IPS-NIHi11 (cell line): Measurements from ENCODE around the gene ZFP90.
"Not testable (repeated sequence)": the region's sequence is repeated elsewhere in the genome, so short reads cannot be mapped to it uniquely, and the experiment has no call there.

Experiments used
- DNase-seq: peaks from one replicate; pipeline ENCODE4 v3.0.0; 2012; ENCODE audit warnings: mixed read lengths, low spot score

Gene ZFP90

DNA sequence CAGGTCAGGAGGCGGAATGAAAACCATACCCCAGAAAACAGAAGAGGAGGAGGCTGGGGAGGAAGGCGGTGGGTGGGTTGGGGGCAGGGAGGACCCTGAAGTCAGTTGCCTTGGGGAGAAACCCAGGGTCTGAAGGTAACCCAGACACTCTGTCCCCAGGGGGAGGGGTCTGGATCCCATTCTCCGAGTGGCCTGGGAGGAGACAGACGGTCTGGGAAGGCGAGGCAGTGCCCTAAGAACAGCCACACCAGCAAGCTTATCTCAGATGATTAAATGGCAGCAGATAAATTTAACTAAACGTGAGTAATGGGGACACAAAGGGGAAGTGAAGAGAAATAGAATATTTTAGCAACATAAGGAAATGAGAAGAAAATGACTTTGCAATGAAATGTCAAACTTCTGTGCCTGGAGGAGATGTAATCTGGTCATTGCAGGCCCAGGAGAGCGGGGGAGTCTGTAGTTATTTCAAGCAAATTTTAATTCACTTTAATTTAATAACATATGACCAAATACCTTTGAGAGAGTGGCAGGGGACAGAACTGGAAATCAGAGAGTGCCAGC lies 21.4 kb upstream of the ZFP90 start:
- DNase-seq = no peak

DNA sequence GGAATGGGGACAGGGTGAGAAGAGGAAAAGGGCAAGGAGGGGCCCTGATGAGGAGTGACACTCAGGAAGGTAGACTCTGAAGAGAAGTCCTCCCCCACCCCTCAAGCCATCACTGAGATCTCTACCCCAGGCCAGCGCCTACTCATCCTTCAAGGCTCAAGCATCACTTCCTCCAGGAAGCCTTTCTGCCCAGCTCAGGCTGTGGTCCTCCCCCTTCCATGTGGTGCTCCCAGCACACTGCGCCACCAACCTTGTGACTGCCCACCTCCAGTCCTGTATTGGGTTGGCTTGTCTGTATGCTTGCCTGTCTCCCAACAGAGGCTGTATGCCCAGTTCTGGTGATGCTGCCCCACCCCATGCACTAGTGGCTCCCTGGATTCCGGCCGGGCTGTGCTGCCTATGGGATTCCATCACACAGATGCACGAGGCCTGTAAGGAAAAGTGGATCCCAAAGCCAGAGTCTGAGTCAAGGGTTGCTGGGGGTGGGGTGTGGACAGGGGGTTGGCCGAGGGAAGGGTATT lies 19.8 kb upstream of the ZFP90 start:
- DNase-seq = no peak

DNA sequence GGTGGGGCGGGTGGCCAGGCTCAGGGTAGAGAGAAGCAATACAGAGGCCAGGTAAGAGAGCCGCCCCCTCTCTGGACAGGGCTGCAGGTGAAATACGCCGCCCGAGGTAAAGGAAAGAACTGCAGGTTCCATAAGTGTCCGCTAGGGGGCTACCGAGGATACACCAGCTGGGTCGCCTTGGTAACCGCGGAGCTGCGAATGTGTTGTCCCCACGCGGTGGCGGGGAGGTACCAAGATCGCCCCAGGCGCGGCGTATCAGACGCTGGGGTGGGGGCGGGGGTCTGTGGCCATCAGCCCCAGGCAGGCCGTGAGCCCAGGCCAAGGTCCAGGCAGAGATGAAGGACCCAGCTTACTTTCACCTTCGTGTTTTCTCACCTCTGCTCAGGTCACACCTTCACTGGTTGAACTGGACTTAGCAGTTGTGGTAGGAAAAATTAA lies 18.4 kb upstream of the ZFP90 start:
- peak; percentile 97 for DNase-seq

DNA sequence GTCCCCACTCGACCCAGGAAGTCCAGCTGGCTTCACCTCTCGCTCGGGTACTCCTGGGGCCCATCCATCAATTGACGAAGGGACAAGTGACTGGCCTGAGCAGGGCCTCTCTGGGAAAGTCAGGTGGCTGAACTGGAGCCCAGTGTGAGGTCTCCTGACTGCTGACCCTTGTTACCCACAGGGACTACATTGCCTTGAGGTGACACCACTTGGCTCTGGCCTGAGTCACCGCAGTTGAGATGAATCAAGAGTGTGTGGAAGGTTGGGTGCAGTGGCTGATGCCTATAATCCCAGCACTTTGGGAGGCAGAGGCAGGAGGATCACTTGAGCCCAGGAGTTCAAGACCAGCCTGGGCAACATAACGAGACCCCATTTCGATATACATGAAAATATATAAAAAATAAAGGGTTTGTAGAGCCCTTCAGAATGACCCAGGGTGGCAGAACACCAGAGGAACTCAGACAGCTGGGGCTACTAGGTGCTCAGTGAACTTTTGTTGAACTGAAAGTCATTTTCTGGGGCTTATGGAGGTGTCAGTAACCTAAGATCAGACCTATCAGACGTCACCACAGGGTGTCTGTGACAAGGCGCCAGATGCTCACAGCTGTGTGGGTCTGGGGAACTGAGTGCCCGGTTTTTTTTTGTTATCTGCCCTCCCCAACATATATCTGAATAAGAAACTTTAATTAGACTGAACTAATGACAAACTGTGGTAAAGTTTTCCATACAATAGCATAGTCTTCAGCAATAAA lies 14.8 kb upstream of the ZFP90 start:
- no peak for DNase-seq

DNA sequence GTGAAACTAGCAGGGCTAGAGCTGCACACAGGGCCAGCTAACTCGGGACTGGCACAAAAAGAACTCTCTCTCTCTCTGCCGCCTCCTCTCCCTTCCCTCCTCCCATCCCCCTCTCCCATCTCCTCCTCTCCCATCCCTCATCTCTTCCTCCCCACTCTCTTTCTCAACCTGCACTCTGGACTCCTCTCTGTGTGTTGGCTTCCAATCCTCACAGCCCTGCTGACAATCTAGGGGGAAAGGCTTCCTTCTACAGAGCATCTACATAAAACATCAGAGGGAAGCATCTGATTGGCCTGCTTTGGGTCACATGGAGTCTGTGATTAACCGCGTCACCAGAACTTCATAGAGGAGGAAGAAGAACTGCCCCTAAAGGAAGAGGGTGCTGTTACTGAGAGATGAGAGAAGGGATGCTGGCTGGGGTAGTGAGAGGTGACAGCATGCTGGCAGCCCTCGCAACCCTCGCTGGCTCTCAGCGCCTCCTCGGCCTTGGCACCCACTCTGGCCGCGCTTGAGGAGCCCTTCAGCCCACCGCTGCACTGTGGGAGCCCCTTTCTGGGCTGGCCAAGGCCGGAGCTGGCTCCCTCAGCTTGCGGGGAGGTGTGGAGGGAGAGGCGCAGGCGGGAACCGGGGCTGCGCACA lies 12.8 kb upstream of the ZFP90 start:
- no peak for DNase-seq

DNA sequence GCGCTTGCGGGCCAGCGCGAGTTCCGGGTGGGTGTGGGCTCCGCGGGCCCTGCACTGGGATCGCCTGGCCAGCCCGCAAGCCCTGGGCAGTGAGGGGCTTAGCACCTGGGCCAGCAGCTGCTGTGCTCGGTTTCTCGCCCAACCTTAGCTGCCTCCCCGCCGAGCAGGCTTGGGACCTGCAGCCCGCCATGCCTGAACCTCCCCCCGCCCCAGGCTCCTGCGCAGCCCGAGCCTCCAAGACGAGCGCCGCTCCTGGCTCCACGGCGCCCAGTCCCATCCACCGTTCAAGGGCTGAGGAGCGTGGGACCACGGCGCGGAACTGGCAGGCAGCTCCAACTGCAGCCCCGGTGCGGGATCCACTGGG lies 12.3 kb upstream of the ZFP90 start:
- no peak for DNase-seq

DNA sequence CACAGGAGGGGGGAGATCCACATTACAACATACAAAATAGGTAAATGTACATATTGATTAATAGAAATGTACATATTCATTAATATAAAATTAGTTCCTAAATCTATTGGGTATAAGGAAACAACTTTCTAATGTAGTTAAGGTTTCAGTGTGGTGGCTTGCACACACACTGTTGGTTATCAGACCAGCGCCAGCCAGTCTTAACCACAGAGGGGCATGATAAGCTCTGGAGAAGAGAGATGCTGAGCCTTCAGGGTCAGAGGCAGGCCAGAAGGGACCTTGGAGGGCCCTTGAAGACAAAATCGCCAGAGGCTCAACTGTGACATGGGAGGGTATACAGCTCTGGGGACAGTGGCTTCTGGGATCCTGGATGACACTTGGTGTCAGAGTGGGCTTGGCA lies 10.9 kb upstream of the ZFP90 start:
- DNase-seq = no peak

DNA sequence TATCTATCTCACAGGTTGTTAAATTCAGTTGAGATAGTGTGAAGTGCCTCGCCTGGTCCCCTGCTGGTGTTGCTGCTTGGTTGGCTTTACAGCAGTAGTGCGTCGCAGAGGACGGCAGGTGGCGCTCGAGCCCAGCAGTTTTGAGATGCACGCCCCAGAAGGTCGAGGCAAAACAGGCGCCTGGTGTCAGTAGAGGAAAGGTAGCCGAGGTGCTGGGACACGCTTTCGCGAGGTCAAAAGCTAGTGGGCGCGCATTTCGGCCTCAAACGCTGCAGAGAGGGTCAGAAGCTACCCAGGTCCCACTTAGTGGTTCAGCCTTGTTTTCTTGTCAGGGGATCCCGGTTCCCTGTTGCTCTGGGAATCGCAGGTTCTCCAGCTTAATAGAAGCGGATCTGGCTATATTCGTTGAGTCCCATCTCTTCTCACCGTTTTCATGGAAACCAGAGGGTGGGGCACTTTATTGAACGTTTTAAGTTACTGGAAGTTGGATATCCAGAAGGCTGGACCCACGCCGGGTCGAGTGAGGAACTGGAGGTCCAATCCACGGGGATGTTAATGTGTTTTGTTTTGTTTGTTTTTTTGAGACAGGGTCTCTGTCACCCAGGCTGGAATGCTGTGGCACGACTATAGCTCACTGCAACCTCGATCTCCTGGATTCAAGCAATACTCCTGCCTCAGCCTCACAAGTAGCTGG lies 10.3 kb upstream of the ZFP90 start:
- peak; percentile 87 for DNase-seq

DNA sequence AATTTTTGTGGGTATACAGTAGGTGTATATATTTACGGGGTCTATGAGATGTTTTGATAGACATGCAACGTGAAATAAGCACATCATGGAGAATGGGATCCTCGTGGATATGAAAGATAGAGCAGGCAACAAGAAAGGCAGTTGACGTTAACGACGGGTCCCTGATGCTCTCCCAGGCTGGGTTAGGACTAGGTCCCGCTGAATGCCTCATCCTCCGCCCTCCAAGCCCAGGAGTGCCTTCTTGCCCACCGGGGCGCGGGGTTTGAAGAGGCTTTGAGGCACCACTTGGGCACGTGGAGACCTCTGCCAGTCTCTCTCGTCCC lies 9.5 kb upstream of the ZFP90 start:
- no peak for DNase-seq

DNA sequence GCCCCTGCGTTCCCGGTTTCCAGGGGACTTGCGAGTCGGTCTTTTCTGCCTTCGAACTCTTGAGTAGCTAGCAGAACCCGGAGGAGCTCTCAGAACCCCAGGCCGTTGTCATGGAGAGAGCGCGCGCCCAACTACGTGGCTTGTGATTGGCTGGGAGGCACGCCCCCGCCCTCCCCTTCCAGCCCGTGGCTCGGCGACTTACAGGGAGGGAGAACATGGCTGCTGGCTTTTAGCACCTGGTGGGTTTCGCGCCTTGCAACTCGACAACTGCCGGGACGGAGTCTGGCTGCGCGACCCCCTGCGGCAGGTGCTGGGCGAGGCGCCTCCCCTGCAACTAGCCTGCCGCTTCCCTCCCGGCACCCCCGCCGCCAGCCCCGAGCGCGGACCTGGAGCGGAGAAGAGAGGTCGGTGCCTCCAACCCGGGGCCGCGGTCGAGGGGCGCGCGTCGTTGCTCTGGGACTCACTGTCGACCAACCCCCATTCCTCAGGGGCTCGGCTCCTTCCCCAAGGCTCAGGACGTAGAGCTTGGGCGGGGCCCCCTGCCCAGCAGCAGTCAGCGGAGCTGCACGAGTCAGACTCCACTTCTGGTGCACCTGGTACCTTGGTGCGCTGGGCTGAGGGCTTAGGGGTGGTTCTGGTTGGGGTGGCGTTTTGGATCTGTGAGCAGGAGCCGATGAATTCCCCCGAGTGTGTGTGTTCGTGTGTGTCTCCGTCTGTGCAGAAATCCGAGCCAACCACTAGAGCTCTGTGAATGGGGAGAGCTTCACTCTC lies 9.0 kb upstream of the ZFP90 start:
- peak; percentile 99 for DNase-seq

DNA sequence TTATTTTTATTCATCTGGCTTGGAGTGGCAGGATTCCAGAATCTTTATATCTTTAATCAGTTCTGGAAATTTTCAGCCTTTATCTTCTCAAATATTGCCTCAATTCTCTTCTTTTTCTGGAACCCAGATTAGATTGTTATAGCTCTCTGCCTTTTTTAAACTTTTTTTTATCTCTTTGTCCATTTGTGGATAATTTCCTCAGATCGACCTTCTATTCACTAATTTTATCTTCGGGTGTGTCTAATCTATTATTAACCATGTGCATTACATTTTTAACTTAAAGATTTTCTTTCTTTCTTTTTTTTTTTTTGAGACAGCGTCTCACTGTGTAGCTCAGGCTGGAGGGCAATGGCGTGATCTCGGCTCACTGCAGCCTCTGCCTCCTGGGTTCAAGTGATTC lies 5.2 kb upstream of the ZFP90 start:
- no peak for DNase-seq

DNA sequence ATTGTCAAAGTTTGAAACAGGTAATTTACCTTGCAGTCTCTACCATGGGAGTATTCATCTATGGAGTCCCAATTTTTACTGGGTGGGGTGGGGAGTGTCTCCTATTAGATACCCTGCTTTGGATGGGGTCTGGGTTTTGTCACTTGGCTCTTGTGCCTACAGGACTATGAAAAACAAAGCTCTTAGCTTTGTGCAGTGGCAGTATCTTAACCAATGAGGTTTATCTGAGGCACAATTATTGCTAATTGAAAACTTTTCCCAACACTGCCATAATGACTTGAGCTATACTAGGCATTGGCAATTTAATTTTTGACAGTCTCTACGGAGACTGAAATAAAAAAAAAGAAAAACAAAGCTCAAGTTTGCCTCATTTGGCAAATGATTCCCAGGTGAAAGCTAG lies 3.8 kb upstream of the ZFP90 start:
- DNase-seq = no peak

DNA sequence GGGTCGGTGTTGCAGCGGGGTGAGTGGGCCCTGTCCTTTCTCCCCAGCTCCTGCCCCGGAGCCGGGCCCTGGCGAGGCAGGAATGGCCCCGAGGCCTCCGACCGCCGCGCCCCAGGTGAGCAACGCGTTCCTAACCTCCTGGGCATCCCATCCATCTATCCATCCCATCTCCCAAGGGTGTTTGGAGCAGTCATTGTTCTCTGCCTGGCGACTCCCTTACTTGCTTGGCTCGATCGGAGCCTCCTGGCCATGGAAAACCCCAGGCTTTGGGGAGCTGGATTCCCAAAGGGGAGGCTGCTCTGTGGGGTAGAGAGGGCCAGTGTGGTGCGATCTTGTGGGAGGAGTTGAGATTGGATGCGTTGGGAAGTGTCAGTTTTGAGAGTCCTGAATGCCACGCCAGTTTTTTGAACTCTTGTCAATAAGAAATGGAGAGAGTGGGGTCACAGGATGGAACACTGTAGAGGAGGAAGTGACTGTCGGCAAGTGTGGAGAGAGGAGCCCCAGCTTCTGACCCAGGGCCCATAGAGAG lies 684 bp downstream of the ZFP90 start:
- no peak for DNase-seq

DNA sequence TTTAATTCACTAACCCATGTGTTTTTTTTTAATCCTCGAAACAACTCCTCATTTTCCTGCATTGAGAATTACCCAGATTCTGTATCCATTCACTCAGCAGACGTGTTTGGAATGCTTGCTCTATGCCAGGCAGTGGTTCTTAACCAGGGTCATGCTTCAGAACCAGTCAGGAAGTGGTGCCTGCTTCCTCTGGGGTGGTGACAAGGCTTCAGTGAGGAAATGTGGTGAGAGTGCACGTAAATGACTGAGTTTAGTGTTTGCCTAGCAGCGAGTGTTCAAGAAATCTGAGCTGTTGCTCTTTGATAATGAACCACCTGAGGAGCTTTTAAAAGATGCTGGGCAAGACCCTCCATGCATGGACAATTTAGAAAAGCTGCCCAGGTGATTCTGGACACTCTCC lies 9.9 kb downstream of the ZFP90 start:
- no peak for DNase-seq

DNA sequence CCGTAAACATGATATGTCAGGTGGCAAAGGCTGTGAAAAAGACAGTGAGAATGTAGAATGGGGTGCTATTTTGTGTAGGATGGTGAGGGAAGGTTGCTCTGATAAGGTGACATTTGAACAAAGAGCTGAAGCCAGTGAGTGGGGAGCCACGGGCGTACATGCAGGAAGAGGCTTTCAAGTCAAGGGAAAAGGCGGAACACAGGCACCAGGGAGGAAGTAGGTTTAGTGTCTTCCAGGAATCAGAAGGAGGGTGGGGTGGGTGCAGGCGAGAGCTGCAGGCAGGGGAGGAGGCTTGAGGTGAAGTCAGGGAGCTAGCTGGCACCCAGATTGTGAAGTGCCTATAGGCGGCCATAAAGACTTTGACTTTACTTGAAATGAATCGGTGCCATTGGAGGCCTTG lies 14.1 kb downstream of the ZFP90 start:
- DNase-seq = no peak

DNA sequence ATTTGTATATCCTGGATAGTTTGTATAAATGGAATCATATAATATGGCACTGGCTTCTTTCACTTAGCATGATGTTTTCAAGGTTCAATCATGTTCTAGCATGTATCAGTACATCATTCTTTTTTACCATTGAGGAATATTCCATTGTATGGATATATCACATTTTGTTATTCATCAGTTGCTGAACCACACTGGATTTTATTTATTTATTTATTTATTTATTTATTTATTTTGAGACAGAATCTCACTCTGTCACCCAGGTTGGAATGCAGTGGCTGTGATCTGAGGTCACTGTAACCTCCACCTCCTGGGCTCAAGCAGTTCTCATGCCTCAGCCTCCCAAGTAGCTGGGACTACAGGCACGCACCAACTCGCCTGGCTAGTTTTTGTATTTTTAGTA lies 21.2 kb downstream of the ZFP90 start:
- not testable (repeated sequence) for DNase-seq

DNA sequence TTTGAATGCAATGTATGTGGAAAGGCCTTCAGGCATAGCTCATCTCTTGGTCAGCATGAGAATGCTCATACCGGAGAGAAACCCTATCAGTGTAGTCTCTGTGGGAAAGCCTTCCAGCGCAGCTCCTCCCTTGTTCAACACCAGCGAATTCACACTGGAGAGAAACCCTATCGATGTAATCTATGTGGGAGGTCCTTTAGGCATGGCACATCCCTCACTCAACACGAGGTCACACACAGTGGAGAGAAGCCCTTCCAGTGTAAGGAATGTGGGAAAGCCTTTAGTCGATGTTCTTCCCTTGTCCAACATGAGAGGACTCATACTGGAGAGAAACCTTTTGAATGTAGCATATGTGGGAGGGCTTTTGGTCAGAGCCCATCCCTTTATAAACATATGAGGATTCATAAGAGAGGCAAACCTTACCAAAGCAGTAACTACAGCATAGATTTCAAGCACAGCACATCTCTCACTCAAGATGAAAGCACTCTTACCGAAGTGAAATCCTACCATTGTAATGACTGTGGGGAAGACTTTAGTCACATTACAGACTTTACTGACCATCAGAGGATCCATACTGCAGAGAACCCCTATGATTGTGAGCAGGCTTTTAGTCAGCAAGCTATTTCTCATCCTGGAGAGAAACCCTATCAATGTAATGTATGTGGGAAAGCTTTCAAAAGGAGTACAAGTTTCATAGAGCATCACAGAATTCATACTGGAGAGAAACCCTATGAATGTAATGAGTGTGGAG lies 24.7 kb downstream of the ZFP90 start:
- no peak for DNase-seq

DNA sequence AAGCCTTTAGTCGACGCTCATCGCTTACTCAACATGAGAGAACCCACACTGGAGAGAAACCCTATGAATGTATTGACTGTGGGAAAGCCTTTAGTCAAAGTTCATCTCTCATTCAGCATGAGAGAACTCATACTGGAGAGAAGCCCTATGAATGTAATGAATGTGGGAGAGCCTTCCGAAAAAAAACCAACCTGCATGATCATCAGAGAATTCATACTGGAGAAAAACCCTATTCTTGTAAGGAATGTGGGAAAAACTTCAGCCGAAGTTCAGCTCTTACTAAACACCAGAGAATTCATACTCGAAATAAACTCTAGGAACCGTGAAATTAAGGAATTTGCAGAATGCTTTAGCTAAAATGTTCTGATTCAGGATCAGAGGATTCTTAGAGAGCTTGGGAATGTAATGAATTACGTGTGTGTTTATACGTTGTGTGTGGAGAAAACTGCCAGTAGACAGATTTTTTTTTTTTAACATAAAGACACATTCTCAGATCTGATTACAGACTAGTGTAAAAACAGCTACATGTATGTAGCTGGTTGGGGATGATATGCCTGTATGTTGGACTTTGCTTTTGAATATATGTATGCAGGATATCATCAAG lies 25.4 kb downstream of the ZFP90 start:
- DNase-seq = no peak

DNA sequence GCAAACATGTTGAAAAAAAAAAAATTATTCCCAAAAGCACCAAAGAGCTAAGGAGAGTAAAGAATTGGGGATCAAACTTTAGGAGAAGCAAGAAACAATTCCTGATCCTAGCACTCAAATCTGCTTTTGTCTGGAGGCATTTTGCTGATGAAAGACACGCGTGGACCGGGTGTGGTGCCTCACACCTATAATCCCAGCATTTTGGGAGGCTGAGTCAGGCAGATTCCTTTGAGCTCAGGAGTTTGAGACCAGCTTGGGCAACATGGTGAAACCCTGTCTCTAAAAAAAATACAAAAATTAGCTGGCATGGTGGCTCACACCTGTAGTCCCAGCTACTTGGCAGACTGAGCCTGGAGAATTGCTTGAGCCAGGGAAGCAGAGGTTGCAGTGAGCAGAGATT lies 35.4 kb downstream of the ZFP90 start:
- DNase-seq = no peak

DNA sequence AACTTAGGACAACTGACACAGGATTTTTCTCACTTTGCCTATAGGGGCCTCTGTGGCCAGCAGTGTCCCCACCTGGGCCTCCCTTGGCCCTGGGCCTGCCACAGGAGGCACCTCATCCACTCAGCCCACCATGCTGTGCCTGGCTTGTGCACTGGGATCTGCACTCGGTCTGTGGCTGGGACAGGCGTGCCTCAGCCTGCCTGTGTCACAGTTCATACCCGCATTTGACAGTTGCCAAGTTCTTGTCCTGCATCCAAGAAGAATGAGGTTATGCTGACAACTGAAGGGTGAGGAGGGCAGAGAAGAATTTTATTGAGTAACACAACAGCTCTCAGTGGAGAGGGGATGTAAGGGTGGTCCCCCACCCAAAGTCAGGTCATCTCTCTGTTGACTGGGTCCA lies 36.0 kb downstream of the ZFP90 start:
- no peak for DNase-seq

DNA sequence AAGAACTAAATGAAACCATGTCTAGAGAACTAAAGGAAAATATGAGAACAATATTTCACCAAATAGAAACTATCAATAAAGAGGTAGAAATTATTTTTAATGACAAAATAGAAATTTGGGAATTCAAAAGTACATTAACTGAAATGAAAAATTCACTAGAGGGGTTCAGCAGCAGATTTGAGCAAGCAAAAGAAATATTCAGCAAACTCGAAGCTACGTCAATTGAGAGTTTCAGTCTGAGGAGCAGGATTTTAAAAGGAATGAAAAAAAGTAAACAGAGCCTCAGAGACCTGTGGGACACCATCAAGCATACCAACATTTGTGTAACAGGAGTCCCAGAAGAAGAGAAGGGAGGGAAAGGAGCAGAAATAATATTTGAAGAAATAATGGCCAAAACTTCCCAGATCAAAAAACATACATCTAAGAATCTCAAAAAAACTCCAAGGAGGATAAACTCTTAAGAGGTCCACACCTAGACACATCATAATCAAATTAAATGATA lies 38.3 kb downstream of the ZFP90 start:
- no peak for DNase-seq
